ENCODE data around the gene FER1L5.
"Not testable (repeated sequence)": the region's sequence is repeated elsewhere in the genome, so short reads cannot be mapped to it uniquely, and the experiment has no call there.

Gene FER1L5

DNA sequence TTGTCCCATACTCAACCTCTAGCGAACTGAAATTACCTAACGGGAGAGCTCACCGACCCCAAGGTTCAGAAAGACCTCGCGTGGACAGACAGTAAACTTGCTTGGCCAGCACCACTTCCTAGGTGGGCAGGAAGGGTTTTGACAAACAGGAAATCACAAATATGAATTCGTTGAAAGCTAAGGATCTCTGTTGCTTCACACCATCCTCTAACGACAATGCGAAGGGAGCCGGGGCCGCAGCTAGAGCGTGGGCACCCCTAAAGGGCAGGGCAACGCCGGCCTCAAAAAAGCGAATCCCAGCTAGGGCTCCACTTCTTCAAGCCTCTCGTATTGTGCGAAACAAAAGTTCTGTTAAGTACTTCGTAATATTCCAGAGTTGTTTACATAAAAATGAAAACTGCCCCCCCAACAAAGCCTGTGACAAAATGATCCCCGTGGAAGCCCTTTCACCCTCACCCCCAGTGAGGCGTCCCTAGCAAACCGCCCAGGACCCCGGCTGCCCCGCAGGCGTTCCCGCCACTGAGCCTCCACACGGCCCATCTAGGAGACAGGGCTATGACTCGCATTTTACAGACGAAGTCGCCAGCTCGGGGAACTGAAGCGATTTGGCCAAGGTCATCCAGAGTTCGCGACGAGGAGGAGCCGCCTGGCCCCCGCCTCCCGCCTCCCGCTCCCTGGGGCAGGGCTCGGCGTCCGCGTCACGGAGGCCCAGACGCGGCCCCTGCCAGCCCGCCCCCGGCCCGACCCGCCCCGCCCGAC is 5.0 kb upstream of the FER1L5 start:
- DNase-seq = peak; percentile 49 to 62

DNA sequence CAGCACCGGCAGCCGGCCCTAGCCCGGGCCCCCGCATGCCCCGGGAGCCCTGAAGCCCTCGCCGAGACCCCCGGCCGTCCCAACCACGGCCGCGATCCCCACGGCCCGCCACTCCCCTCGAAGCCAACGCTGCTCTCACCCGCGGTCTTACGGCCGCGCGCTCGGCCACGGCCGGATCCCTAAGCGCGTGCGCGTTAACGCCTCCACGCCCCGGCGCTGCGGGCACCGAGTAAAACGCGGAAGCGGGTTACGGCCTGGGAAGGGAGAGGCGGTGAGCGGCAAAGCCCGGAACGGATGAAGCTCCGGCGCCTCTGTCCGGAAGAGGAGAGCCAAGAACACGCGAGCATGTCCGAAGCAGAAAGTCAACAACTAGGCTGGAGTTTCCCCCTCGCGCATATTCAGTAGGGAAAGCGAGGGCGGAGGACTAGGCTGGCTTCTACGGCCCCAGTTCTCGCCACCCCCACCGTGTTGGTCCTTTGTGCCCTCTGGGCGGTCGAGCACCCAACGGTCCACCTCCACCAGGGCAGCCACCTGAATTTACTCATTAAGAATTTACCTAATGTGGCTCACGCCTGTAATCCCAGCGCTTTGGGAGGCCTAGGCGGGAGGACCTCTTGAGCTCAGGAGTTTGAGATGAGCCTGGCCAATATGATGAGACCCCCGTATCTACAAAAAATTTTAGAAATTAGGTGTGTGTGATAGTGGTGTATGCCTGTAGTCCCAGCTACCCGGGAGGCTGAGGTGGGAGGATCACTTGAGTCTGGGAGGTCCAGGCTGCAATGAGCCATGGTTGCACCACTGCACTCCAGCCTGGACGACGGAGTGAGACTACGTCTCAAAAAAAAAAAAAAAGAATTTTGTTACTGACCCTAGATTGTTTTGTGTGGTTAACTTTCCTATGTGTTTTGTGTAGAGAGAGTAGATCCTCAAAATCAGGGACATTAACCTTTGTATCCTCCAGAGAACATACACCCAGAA is 4.1 kb upstream of the FER1L5 start, which contains the start of gene KANSL3:
TSS of gene KANSL3 (minus strand) at position 169 of the 978 bp plus-strand sequence. CDS start 1,177 bp downstream, outside the sequence.
- peak; percentile 79 to 84 for DNase-seq

DNA sequence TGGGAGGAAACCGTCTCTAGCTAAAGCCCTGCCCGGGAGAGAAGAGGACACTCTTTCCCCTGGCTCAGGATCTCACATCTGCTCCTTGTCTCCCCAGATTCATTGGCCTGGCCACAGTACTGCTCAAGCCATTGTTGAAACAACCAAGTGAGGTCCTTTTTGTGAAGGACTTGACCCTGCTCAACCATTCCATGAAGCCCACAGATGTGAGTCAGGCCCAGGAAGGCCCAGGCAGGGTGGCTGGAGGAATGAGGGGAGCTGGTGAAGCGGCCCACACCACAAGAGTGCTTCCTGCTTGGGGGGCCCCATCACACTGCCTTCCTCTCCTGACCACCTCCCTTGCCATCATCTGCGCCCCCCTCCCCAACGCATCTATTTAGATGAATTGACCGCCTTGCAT is 5.1 kb downstream of the FER1L5 start:
- DNase-seq = no peak

GRCh38 chr2:96648306-96648930 is 5.9 kb downstream of the FER1L5 start:
- DNase-seq = no peak

GRCh38 chr2:96649342-96649741 is 6.8 kb downstream of the FER1L5 start:
- DNase-seq = no peak

GRCh38 chr2:96651793-96652192 is 9.2 kb downstream of the FER1L5 start:
- DNase-seq = no peak

DNA sequence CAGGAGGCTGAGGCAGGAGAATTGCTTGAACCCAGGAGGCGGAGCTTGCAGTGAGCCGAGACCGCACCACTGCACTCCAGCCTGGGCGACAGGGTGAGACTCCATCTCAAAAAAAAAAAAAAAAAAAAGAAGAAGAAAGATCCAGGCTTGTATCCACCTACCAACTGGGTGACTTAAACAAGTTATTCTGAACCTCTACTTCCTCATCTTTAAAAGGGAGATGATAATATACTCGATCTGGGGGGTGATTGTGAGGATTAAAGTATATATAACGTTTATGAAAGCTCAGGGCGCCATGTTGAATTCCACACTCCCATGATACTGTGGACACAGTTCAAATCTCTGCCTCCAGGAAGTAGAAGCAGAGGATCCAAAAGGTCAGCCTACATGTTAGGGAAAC is 12.2 kb downstream of the FER1L5 start:
- DNase-seq = not testable (repeated sequence)

- no peak for DNase-seq
Measured at GRCh38 chr2:96655526-96655925, 13.0 kb downstream of the FER1L5 start.

GRCh38 chr2:96656540-96656939 is 14.0 kb downstream of the FER1L5 start:
- no peak for DNase-seq

DNA sequence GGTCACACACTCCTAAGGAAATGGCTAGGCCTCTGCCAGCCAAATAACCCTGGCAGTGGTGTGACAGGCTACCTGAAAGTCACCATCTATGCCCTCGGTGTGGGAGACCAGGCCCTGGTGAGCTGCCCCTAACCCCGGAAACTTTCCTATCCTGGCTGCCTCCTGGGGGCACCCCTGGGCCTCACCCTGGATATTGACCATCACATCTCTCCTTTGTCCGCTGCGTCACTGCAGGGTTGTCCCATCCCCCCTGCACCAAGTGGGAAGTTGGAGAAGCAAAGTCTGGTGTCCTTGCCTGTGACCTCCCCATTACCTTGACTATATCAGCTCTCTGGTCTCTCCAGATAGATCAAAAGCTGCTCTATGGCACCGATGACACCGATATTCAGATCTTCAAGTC is 18.8 kb downstream of the FER1L5 start:
- DNase-seq = no peak

DNA sequence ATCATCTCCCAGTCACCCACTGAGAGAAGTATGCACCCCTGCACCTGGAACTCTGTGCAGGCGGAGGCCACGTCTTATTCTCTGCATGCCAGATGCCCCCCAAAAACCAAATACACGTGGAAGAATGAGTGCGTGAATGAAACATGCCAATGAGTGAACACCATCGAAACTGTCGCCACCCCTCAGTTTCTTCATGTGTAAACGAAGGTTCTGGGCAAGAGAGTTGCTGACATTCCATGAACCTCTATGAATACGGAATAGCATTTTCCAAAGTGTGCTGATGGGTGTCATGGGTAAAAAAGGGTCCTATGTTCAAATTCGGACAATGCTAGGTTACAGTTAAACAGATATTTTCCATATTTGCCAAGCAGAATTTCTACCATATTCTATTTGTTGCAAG is 19.8 kb downstream of the FER1L5 start:
- no peak for DNase-seq

GRCh38 chr2:96663177-96663576 is 20.6 kb downstream of the FER1L5 start:
- no peak for DNase-seq

DNA sequence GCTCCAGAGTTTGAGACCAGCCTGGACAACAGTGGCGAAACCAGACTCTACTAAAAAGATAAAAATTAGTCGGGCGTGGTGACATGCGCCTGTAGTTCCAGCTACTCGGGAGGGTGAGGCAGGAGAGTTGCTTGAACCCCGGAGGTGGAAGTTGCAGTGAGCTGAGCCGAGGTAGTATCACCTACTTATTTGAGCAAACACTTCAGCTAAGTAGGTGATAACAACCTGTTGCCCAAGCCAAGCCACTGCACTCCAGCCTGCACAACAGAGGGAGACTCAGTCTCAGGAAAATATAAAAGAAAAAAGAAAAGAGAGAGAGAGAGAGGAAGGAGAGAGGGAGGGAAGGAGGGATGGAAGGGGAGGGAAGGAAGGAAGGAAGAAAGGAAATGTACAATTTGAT is 21.3 kb downstream of the FER1L5 start:
- DNase-seq = no peak

DNA sequence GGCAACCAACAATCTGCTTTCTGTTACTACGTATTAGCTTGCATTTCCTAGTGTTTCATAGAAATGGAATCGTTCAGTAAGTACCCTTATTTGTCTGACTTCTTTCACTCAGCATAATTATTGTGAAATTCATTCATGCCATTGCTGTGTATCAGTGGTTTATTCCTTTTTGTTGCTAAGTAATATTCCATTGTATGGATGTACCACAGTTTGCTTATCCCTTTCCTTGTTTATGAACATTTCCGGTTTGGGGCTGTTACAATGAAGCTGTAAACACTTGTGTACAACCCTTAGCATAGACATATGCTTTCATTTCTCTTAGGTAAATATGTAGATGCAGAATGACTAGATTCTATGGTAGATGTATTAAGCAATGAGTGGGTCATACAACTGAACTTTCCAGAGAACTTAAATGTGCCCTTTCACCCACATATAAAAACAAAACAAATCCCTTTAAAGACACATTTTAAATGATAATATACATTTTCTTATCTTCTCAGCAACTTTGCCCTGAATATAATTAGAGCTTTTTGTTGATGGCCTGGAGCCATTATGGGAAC is 21.9 kb downstream of the FER1L5 start:
- no peak for DNase-seq

DNA sequence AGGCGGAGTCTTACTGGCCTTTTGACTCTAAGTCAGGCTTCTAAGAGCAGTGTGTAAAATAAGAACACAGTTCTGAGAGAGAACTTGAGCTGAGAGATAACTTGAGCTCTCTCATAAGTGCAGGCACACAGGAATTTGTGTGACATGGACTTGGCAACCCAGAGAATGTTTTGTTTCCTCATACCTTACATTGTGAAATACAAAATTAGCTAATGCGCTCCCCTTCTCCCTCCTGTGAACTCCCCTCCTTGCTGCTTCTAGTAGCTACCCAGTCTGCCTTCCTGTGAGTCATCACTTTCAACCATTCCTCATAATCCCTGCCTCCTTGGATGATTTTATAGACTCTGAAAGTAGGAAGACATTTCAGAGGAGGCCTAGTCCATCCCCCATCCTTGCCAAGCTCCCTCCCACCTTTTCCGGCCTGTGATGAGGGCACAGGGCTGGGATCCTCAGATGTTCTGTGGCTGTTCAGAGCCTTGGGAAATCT is 22.6 kb downstream of the FER1L5 start:
- DNase-seq = no peak

DNA sequence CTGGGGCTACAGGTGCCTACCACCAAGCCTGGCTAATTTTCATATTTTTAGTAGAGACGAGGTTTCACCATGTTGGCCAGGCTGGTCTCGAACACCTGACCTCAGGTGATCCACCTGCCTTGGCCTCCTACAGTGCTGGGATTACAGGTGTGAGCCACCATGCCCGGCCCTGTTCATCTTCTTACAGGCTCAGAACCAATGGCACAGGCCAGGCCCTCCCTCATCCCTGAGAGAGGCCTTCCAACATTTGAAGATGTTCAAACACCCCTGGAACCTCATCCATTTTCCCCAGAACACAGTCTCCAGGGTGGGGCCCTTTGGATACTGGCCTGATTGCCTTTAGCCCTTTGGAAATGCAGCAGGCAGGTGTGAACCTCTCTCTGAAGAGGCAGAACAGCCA is 23.2 kb downstream of the FER1L5 start:
- DNase-seq = not testable (repeated sequence)

GRCh38 chr2:96668771-96669170 is 26.2 kb downstream of the FER1L5 start:
- DNase-seq = no peak

- no peak for DNase-seq
Measured at GRCh38 chr2:96669539-96670215, 27.1 kb downstream of the FER1L5 start.

DNA sequence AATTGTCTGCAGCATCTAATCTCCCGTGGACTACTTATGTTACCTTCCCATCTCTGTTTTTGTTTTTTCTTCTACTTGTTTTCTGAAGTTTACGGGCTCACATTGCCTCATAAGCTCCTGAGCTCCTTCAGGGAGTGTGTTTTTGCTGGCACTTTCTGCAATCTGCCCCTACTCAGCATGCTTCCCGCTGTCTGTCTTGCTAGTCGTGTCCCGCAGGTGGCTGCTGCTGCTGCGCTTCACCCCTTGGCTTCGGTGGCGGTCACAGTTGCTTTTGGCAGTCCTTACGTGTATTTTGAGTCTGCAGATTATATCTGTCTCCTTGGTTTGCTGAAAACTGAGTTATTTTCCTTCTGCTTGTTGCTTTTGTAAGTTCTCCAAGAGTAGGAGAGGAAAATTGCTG is 37.3 kb downstream of the FER1L5 start:
- DNase-seq = peak in 1 of 2 experiments; percentile 22

GRCh38 chr2:96680561-96681141 is 38.1 kb downstream of the FER1L5 start:
- no peak for DNase-seq

GRCh38 chr2:96681540-96681939 is 39.0 kb downstream of the FER1L5 start:
- DNase-seq = no peak

DNA sequence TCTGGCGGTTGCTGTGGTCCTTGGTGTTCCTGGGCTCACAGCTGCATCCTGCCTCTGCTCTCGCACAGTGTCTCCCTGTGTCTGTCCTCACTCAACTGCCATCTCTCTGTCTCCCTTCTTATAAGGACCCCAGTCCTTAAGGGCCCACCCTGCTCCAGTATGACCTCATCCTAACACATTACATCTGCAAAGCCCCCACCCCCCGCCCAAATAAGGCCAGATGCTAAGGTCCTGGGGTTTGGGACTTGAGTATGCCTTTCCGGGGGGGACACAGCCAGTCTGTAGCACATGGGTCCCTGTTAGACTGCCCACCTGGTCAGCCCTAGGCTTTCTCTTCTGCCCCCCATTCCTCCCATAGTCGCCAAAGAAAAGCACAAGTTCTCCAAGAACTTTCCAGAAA is 40.7 kb downstream of the FER1L5 start:
- no peak for DNase-seq

Measured in SHP77 (cell line).